Islet precursor cell (in vitro differentiated cells): ENCODE results near the gene NEGR1.

Source experiments
- DNase-seq: peaks from one replicate; pipeline ENCODE4 v3.0.0-alpha.2; 2018

The NEGR1 gene

GRCh38 chr1:72229893-72230292 lies 52.4 kb downstream of the NEGR1 start:
- DNase-seq: no peak

GRCh38 chr1:72227667-72228066 lies 54.7 kb downstream of the NEGR1 start:
- no peak for DNase-seq

GRCh38 chr1:72224506-72224905 lies 57.8 kb downstream of the NEGR1 start:
- DNase-seq: no peak

GRCh38 chr1:72221811-72222210 lies 60.5 kb downstream of the NEGR1 start:
- DNase-seq: peak; percentile 34

GRCh38 chr1:72218141-72218739 lies 64.1 kb downstream of the NEGR1 start:
- no peak for DNase-seq

- no peak for DNase-seq
These were observed 75.3 kb downstream of the NEGR1 start for GRCh38 chr1:72207059-72207458.

GRCh38 chr1:72202761-72203160 lies 79.6 kb downstream of the NEGR1 start:
- no peak for DNase-seq

- no peak for DNase-seq
These were observed 84.6 kb downstream of the NEGR1 start for GRCh38 chr1:72197786-72198185.

GRCh38 chr1:72186733-72187307 lies 95.5 kb downstream of the NEGR1 start:
- no peak for DNase-seq

- no peak for DNase-seq
These were observed 98.1 kb downstream of the NEGR1 start for GRCh38 chr1:72184099-72184701.

- no peak for DNase-seq
These were observed 99.5 kb downstream of the NEGR1 start for GRCh38 chr1:72182859-72183258.

GRCh38 chr1:72178266-72178665 lies 104.1 kb downstream of the NEGR1 start:
- DNase-seq: peak; percentile 60

GRCh38 chr1:72177711-72178110 lies 104.6 kb downstream of the NEGR1 start:
- DNase-seq: no peak

- DNase-seq: no peak
These were observed 112.1 kb downstream of the NEGR1 start for GRCh38 chr1:72170246-72170645.

- DNase-seq: no peak
These were observed 115.9 kb downstream of the NEGR1 start for GRCh38 chr1:72166426-72166825.

- DNase-seq: no peak
These were observed 131.8 kb downstream of the NEGR1 start for GRCh38 chr1:72150508-72150907.

- no peak for DNase-seq
These were observed 140.5 kb downstream of the NEGR1 start for GRCh38 chr1:72141875-72142274.

GRCh38 chr1:72140222-72140621 lies 142.1 kb downstream of the NEGR1 start:
- DNase-seq: no peak

GRCh38 chr1:72137656-72138055 lies 144.7 kb downstream of the NEGR1 start:
- no peak for DNase-seq

- no peak for DNase-seq
These were observed 152.5 kb downstream of the NEGR1 start for GRCh38 chr1:72129869-72130268.

GRCh38 chr1:72122099-72122880 lies 160.0 kb downstream of the NEGR1 start:
- DNase-seq: no peak

GRCh38 chr1:72119491-72119890 lies 162.8 kb downstream of the NEGR1 start:
- DNase-seq: no peak

- DNase-seq: no peak
These were observed 164.7 kb downstream of the NEGR1 start for GRCh38 chr1:72117621-72118020.

- no peak for DNase-seq
These were observed 167.0 kb downstream of the NEGR1 start for GRCh38 chr1:72115290-72115689.
